ENCODE measurements around the gene MNX1.

Gene MNX1

GRCh38 chr7:157032644-157033482 is 22.4 kb upstream of the MNX1 start:
- no peak for DNase-seq (ENCODE audit: low read depth in 2 of 2)

GRCh38 chr7:157032128-157032527 is 21.7 kb upstream of the MNX1 start:
- DNase-seq (ENCODE audit: low read depth in 2 of 2) = no peak

GRCh38 chr7:157028199-157028903 is 17.9 kb upstream of the MNX1 start:
- DNase-seq (ENCODE audit: low read depth in 2 of 2) = no peak

GRCh38 chr7:157027568-157028198 is 17.2 kb upstream of the MNX1 start:
- no peak for DNase-seq (ENCODE audit: low read depth in 2 of 2)

- DNase-seq (ENCODE audit: low read depth in 2 of 2) = no peak
Observed at GRCh38 chr7:157024716-157025115, 14.3 kb upstream of the MNX1 start.

- no peak for DNase-seq (ENCODE audit: low read depth in 2 of 2)
Observed at GRCh38 chr7:157023589-157023905, 13.1 kb upstream of the MNX1 start.

- DNase-seq (ENCODE audit: low read depth in 2 of 2) = no peak
Observed at GRCh38 chr7:157022681-157023588, 12.5 kb upstream of the MNX1 start.

- no peak for DNase-seq (ENCODE audit: low read depth in 2 of 2)
Observed at GRCh38 chr7:157021871-157022680, 11.6 kb upstream of the MNX1 start.

GRCh38 chr7:157021071-157021870 is 10.8 kb upstream of the MNX1 start:
- DNase-seq (ENCODE audit: low read depth in 2 of 2) = no peak

- DNase-seq (ENCODE audit: low read depth in 2 of 2) = no peak
Observed at GRCh38 chr7:157020514-157021070, 10.1 kb upstream of the MNX1 start.

- DNase-seq (ENCODE audit: low read depth in 2 of 2) = no peak
Observed at GRCh38 chr7:157019718-157020451, 9.4 kb upstream of the MNX1 start.

- no peak for DNase-seq (ENCODE audit: low read depth in 2 of 2)
Observed at GRCh38 chr7:157018997-157019608, 8.6 kb upstream of the MNX1 start.

GRCh38 chr7:157018328-157018996 is 8.0 kb upstream of the MNX1 start:
- no peak for DNase-seq (ENCODE audit: low read depth in 2 of 2)

- DNase-seq (ENCODE audit: low read depth in 2 of 2) = no peak
Observed at GRCh38 chr7:157017603-157018327, 7.3 kb upstream of the MNX1 start.

- DNase-seq (ENCODE audit: low read depth in 2 of 2) = no peak
Observed at GRCh38 chr7:157017149-157017548, 6.7 kb upstream of the MNX1 start.

- no peak for DNase-seq (ENCODE audit: low read depth in 2 of 2)
Observed at GRCh38 chr7:157016352-157017041, 6.0 kb upstream of the MNX1 start.

- DNase-seq (ENCODE audit: low read depth in 2 of 2) = no peak
Observed at GRCh38 chr7:157016024-157016351, 5.5 kb upstream of the MNX1 start.

Data from fibroblast of skin of left biceps (primary cell).